Activated CD4-positive, alpha-beta T cell treated with anti-CD3 and anti-CD28 coated beads for 48 hours (primary cell): ENCODE results near the gene SLC44A2.

Experiments
- DNase-seq: peaks from one replicate; pipeline ENCODE4 v3.0.0-alpha.2; 2020

Gene SLC44A2

GRCh38 chr19:10617409-10618121 is 7.8 kb upstream of the SLC44A2 start:
- DNase-seq, result no peak

DNA sequence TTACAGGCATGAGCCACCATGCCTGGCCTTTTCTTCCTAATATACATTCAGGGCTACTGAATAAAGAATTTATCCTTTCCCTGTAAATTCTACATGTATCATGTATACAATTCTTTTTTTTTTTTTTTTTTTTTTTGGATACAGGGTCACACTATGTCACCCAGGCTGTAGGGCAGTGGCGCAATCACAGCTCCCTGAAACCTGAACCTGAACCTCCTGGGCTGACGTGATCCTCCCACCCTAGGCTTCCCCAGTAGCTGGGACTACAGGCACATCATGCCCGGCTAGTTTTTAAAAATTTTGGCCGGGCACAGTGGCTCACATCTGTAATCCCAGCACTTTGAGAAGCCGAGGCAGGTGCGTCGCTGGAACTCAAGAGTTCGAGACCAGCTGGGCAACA is 6.5 kb upstream of the SLC44A2 start:
- no peak for DNase-seq

DNA sequence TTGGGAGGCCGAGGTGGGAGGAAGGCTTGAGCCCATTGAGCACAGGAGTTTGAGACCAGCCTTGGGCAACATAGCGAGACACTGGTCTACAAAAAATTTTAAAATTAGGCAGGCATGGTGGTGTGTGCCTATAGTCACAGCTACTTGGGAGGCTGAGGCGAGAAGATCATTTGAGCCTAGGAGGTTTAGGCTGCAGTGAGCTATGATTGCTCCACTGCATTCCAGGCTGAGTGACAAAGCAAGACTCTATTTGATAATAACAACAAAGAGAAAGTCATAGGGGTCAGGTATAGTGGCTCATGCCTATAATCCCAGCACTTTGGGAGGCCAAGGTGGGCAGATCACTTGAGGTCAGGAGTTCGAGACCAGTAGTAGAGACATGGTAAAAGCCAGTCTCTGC is 4.6 kb upstream of the SLC44A2 start:
- DNase-seq, result no peak

DNA sequence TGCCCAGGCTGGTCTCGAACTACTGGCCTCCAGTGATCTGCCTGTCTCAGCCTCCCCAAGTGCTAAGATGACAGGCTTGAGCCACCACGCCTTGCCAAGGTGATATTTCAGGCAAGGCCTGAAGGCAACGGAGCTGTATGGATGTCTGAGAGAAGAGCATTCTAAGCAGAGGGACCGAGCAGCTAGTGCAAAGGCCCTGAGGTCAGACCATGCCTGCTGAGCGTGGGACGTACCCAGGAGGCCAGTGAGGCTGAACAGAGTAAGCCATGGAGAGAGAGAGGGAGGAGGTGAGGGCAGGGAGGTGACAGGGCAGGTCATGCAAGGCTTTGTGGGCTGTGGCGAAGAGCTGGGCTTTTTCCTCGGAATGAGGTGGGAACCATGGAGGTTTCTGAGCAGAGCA is 3.4 kb upstream of the SLC44A2 start:
- no peak for DNase-seq

GRCh38 chr19:10624585-10624984 is 768 bp upstream of the SLC44A2 start:
- DNase-seq, result no peak

DNA sequence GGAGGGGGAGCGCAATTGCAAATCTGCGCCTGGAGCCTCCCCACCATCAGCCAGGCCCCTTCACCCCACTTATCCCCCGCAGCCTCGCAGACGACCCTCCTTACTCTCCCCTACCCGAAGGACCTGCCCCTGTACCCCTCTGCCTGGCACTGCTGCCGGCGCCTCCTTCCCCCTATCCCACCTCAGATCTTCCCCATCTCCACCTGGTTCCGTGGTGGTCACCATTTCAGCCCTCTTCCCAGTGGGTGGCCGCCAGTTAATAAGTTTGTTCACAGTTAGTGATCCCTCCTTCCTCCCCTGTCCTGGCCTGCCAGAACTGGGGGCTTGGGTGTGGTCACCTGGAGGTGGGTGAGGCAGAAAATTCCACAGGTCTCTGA is 397 bp downstream of the SLC44A2 start:
- DNase-seq, result no peak

DNA sequence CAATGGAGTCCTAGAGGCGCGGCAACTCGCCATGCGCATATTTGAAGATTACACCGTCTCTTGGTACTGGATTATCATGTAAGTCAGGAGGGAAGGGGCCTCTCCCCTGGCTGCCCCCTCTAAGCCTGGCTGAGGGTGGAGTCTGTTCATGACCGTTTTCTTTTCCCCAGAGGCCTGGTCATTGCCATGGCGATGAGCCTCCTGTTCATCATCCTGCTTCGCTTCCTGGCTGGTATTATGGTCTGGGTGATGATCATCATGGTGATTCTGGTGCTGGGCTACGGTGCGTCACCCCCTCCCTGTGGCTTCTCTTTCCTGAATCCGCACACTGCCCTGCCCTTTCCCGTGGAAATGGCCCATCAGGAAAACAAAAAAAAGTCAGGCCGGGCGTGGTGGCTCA is 6.5 kb downstream of the SLC44A2 start:
- DNase-seq, result no peak

DNA sequence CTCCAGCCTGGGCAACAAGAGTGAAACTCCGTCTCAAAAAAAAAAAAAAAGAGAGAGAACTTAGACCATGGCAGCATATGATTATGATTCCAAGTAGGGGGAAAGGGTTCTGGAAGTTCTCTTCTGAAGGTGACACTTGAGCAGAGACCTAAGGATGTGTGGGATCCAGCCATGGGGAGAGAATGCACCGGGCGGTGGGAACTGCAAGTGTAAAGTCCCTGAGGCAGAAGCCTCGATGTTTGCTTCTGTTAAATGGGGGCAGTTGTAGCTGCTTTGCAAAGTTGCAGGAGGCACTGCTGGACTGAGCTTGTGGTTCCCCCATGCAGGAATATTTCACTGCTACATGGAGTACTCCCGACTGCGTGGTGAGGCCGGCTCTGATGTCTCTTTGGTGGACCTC is 9.1 kb downstream of the SLC44A2 start:
- DNase-seq, result no peak

GRCh38 chr19:10634963-10635362 is 9.6 kb downstream of the SLC44A2 start:
- no peak for DNase-seq

DNA sequence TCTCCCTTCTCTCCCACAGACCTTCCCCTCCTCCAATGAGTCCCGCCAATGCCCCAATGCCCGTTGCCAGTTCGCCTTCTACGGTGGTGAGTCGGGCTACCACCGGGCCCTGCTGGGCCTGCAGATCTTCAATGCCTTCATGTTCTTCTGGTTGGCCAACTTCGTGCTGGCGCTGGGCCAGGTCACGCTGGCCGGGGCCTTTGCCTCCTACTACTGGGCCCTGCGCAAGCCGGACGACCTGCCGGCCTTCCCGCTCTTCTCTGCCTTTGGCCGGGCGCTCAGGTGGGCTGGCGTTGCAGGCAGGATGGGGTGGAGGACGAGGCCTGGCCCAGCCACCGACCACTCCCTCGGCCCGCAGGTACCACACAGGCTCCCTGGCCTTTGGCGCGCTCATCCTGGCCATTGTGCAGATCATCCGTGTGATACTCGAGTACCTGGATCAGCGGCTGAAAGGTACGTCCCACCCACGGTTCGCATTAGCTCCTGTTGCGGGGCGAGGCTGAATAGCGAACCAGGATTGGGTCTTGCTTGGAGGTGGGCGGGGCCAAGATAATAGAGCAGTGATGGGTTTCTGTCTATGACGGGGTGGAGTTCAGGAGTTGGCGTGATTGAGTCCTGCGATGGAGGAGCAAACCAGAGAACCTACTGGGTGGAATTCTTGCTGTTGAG is 11.1 kb downstream of the SLC44A2 start:
- DNase-seq, result no peak

DNA sequence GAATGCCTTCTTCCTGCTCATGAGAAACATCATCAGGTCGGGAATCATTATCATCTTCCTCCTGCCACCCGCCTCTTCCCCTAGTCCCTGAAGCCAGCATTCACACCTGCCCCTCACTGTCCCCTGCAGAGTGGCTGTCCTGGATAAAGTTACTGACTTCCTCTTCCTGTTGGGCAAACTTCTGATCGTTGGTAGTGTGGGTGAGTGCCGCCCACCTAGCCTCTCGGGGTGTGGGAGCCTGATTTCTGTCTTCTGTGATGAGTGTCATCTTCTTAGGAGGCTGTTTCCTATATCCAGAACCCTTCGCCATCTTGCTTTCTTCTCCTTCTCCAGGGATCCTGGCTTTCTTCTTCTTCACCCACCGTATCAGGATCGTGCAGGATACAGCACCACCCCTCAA is 12.5 kb downstream of the SLC44A2 start:
- DNase-seq, result no peak

DNA sequence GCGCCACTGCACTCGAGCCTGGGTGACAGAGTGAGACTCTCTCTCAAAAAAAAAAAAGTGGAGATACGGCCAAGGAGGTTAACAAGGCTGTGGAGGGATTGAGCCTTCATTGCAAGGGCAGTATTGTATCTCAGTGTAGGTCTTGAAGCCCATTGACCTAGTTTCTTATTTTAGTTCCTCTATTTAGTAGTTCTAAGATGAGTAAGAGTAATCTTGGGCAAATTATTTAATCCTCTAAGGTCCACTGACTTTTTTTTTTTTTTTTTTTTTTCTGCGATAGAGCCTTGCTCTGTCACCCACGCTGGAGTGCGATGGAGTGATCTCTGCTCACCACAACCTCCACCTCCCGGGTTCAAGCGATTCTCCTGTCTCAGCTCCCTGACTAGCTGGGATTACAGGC is 14.5 kb downstream of the SLC44A2 start:
- no peak for DNase-seq

DNA sequence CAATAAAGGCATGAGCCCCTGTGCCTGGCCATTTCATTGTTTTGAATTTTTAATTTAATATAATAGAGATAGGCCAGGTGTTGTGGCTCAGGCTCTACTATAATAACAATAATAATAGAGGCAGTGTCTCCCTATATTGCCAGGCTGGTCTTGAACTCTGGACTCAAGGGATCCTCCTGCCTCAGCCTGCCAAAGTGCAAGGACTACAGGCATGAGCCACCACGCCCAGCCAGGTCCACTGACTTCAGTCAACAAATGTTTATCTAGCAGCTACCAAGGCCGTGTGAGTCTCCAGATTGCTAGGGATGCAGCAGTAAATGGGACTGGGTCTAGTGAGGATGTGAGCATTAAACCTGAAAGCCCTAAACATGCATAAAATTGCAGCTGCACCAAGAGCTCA is 15.0 kb downstream of the SLC44A2 start:
- no peak for DNase-seq

DNA sequence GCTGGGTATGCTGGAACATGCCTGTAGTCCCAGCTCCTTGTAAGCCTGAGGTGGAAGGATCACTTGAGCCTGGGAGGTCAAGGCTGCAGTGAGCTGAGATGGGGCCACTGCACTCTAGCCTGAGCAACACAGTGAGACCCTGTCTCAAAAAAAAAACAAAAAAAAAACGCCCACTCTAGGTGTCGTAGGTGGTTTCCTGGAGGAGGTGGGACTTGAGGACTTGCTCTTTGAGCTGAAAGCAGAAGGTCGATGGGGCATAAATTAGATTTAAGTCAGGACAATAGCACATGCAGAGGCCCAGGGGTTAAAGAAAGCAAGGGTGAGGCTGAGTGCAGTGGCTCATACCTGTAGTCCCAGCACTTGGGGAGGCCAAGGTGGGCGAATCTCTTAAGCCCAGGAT is 15.9 kb downstream of the SLC44A2 start:
- DNase-seq, result no peak

DNA sequence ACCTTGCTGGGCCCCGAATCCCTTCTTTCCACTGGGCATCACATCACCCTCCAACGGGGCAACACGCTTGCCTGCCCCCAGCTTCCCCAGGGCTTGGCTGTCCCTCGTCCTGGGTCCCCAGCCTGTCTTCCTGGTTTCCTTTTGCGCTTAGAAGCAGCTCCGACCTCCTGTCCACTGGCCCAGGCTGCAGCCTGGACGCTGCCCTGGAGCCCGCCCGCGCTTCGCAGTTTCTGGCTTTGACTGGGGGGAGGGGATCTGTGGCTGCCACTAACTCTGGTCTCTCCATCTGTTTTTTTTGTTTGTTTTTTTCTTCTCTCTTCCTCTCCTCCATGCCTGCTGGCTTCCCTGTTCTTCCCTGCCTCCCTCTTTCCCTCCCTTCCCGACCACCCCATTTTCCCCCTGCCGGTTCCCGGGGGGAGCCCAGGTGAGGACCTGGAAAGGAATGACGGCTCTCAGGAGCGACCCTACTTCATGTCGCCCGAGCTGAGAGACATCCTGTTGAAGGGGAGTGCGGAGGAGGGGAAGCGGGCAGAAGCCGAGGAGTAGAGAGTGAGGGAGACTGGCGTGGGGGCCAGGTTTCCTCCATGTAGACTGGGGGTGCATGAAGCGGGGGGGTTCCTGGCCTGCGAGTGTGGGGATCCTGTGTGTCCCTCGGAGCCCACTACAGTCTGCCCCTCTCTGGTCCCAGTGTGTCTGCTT is 17.3 kb downstream of the SLC44A2 start:
- DNase-seq, result no peak

GRCh38 chr19:10643172-10643967 is 18.0 kb downstream of the SLC44A2 start:
- DNase-seq, result no peak

- no peak for DNase-seq
Observed at GRCh38 chr19:10643968-10644259, 18.6 kb downstream of the SLC44A2 start.

GRCh38 chr19:10644260-10645007 is 19.1 kb downstream of the SLC44A2 start:
- DNase-seq, result peak; percentile 88

DNA sequence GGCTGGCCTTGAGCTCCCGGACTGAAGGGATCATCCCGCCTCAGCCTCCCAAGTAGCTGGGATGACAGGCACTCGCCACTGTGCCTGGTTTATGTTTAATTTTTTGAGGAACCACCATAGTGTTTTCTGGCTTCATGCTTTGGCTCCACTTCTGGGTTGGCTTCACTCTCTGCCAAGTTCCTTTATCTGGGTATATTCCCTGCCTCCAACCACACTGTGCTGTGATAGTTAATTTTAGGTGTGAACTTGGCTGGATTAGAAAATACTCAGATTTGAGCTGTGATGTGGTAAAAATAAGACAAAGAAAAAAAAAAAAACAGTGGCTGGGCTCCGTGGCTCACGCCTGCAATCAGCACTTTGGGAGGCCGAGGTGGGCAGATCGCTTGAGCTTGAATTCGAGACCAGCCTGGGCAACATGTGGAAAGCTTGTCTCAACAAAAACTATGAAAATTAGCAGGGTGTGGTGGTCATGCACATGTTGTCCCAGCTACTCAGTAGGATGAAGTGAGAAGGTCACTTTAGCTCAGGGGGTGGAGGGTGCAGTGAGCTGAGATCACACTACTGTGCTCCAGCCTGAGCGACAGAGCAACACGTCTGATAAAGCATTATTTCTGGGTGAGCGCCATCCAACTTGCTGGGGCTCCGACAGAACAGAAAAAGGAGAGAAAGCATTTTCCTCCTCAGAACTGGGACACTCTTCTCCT is 21.3 kb downstream of the SLC44A2 start:
- DNase-seq, result no peak

DNA sequence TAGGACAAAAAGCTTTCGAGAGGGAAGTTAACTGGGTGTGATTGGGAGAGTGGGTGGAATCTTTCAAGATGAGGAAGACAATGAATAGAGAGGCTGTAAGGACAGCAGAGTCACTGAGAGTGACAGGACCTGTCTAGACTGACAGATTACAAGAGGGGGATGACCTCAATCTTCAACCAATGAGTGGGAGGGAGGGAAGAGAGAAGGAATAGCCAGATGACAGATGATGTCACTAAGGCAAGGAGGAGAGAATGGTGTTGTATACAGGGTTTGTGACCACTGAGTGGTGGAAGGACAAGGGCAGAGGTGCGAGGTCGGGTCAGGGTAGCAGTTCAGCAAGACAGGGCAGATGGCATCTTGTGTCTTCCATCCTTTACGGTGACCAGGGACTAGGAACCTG is 23.0 kb downstream of the SLC44A2 start:
- no peak for DNase-seq

DNA sequence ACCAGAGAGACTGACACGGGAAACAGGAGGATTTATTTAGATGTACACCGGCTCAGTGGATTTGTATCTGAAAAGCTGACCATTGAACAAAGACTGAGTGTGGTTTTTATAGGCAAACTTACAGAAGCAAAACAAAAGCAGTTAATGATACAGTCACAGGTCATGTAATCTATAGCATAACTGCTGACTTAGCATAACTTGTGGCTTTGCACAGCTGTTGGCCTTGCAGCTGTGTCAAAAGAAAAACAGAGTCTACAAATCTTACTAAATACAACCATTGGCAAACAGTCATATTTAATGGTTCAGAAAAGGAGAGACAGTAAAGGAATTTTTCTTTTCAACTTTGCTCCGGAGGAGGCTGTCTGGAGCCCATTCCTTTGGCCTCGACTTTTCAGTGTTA is 26.5 kb downstream of the SLC44A2 start:
- no peak for DNase-seq

DNA sequence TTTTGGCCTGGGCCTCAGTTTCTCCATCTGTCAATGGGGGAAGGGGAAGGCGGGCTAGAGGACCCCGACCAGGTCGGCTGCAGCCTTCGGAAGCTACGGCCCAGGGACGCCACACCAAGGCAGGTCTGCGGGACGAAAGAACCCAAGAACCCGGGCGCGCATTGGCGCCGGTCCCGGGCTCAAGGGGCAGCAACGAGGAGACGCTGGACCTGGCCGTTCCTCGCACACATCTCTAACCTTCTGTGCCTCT is 28.1 kb downstream of the SLC44A2 start:
- no peak for DNase-seq
